Astrocyte of the cerebellum (primary cell): ENCODE data around the gene SLC27A5.
"Not testable (repeated sequence)": the region's sequence is repeated elsewhere in the genome, so short reads cannot be mapped to it uniquely, and the experiment has no call there.

Experiments
- DNase-seq: peaks from one replicate; pipeline ENCODE4 v3.0.0-alpha.2; 2011; ENCODE audit warnings: low read depth
- H3K4me3 ChIP-seq: 2 replicates; pipeline ENCODE4 v1.5.1; 2011; ENCODE audit warnings: mild to moderate bottlenecking, low read depth, low read length, moderate library complexity
- CTCF ChIP-seq: IDR thresholded peaks from 2 replicates; pipeline ENCODE4 v1.5.1; 2012; ENCODE audit warnings: low read length, low read depth, moderate library complexity, mild to moderate bottlenecking; ENCODE audit errors: missing control alignments
- in situ Hi-C: cut with HindIII; loops from 2 replicates; pipeline ENCODE4 v1.10.0; 2017; ENCODE audit warnings: low sequenced_read_pairs

Gene SLC27A5

GRCh38 chr19:58491393-58491792 lies 20.4 kb downstream of the SLC27A5 start:
- H3K4me3 ChIP-seq = no peak overlapping the region
- in situ Hi-C loops = no loop called here
- no peak for DNase-seq
- TF ChIP-seq CTCF = no peak

GRCh38 chr19:58484349-58484748 lies 27.4 kb downstream of the SLC27A5 start:
- in situ Hi-C loops, DNase-seq, H3K4me3 ChIP-seq: not testable (repeated sequence)

- in situ Hi-C loops = no loop called here
- TF ChIP-seq CTCF = no peak
- no peak overlapping the region for H3K4me3 ChIP-seq
- no peak for DNase-seq
These were observed 28.0 kb downstream of the SLC27A5 start for GRCh38 chr19:58483776-58484175.

DNA sequence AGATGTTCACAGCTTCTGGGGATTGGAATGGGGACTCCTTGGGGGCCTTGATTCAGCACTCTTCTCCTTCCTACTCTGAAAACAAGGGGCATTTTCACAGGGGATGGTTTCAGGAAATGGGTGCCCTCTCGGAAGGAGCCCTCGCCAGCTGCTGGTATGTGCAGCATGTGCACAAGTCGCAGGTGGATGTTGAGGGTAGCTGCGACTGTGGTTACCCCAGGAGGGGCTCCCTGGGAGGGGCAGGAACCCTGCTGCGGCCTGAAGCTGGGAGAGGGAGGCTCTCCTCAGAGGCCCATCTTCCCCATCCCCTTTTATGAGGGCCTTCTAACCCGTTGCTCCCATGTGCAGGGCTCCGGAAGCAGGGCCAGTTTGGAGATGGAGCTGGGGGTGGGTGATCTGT lies 29.4 kb downstream of the SLC27A5 start:
- in situ Hi-C loops = no loop called here

GRCh38 chr19:58480831-58481230 lies 31.0 kb downstream of the SLC27A5 start:
- in situ Hi-C loops = no loop called here
- no peak overlapping the region for H3K4me3 ChIP-seq
- no peak for DNase-seq
- TF ChIP-seq CTCF = no peak

More for the DNA sequence above, 29.4 kb downstream of the SLC27A5 start:
- H3K4me3 ChIP-seq = no peak overlapping the region
- TF ChIP-seq CTCF = no peak
- DNase-seq = no peak

- no peak overlapping the region for H3K4me3 ChIP-seq
- TF ChIP-seq CTCF = no peak
- no peak for DNase-seq
- in situ Hi-C loops = no loop called here
These were observed 31.3 kb downstream of the SLC27A5 start for GRCh38 chr19:58480481-58480830.

DNA sequence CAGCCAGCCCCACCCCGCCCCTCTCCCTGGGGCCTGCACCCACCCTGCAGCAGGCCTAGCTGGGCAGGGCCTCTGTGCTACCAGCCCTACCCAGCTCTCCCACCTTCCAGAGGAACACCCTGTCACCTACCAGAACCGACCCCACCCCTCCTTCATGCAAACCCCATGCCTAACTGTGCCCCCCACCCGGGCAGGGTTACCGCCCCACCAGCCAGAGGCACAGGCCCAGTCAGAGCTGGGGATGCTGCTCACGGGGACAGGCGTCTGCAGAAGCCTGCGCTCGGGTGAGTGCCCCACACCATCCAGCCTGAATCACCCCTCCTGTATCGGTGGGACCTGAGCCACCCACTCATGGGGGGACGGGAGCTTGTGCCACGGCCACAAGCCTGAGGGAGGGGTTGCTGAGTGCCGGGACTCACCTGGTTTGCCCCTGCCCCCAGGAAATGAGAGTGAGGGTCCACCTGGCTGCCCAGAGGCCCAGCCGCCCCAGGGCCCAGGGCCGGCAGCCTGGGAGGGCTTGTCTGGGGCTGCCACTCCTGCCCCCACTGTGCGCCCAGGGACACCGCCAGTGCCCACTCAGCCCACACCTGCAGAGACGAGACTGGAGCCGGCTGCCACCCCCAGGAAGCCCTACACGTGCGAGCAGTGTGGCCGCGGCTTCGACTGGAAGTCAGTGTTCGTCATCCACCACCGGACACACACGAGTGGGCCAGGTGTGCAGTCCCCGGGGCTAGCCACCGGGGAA lies 31.9 kb downstream of the SLC27A5 start:
- in situ Hi-C loops = no loop called here
- DNase-seq = no peak
- no peak overlapping the region for H3K4me3 ChIP-seq
- no peak for TF ChIP-seq CTCF
